H9 (cell line): ENCODE data around the gene FGD5. TPM values are rescaled to one million over a fixed set of nuclear protein-coding genes. Genes with fewer than 3 reads are reported as not detected.

ENCODE experiments used
- DNase-seq: peaks from one replicate; pipeline ENCODE4 v3.0.0-alpha.2; 2017
- H2AFZ ChIP-seq: one replicate; pipeline ENCODE4 v1.6.1; 2013; ENCODE audit warnings: mild to moderate bottlenecking, low read length, control low read depth, moderate library complexity
- H2AK5ac ChIP-seq: 2 replicates; pipeline ENCODE4 v1.6.1; 2013; ENCODE audit warnings: low read length, control low read depth, mixed read lengths; ENCODE audit not compliant: insufficient read length
- H2BK120ac ChIP-seq: one replicate; pipeline ENCODE4 v1.6.1; 2013; ENCODE audit warnings: low read depth, mild to moderate bottlenecking, low read length, control low read depth, inconsistent platforms; ENCODE audit not compliant: poor library complexity, severe bottlenecking
- H2BK12ac ChIP-seq: 2 replicates; pipeline ENCODE4 v1.6.1; 2013; ENCODE audit warnings: low read length, control low read depth, mixed read lengths, low read depth; ENCODE audit not compliant: insufficient read length
- H2BK15ac ChIP-seq: 2 replicates; pipeline ENCODE4 v1.6.1; 2013; ENCODE audit warnings: low read depth, low read length, control low read depth
- H2BK20ac ChIP-seq: one replicate; pipeline ENCODE4 v1.6.1; 2013; ENCODE audit warnings: low read depth, mild to moderate bottlenecking, low read length, control low read depth, inconsistent platforms; ENCODE audit not compliant: poor library complexity, severe bottlenecking
- H2BK5ac ChIP-seq: 2 replicates; pipeline ENCODE4 v1.6.1; 2013; ENCODE audit warnings: low read length, control low read depth, mixed read lengths; ENCODE audit not compliant: insufficient read length
- H3K14ac ChIP-seq: 2 replicates; pipeline ENCODE4 v1.6.1; 2013; ENCODE audit warnings: low read length, control low read depth; ENCODE audit not compliant: insufficient read depth
- H3K18ac ChIP-seq: 2 replicates; pipeline ENCODE4 v1.6.1; 2013; ENCODE audit warnings: low read depth, mild to moderate bottlenecking, mixed read lengths, low read length, control low read depth; ENCODE audit not compliant: insufficient read length
- H3K23ac ChIP-seq: 2 replicates; pipeline ENCODE4 v1.6.1; 2013; ENCODE audit warnings: low read length, control low read depth, mixed read lengths, low read depth; ENCODE audit not compliant: insufficient read length
- H3K23me2 ChIP-seq: 2 replicates; pipeline ENCODE4 v1.6.1; 2013; ENCODE audit warnings: low read depth, mild to moderate bottlenecking, mixed read lengths, low read length, control low read depth; ENCODE audit not compliant: insufficient read length, poor library complexity, severe bottlenecking
- H3K27ac ChIP-seq: 2 replicates; pipeline ENCODE4 v1.5.1; 2013; ENCODE audit warnings: low read length, control low read depth, mixed read lengths, low read depth; ENCODE audit not compliant: insufficient read length
- H3K27me3 ChIP-seq: 2 replicates; pipeline ENCODE4 v1.6.1; 2013; ENCODE audit warnings: low read length, control low read depth, inconsistent platforms; ENCODE audit not compliant: insufficient read depth
- H3K4ac ChIP-seq: 2 replicates; pipeline ENCODE4 v1.6.1; 2013; ENCODE audit warnings: low read depth, mild to moderate bottlenecking, control low read depth, inconsistent platforms, low read length, moderate library complexity
- H3K4me1 ChIP-seq: 2 replicates; pipeline ENCODE4 v1.6.1; 2013; ENCODE audit warnings: low read length, control low read depth, inconsistent platforms; ENCODE audit not compliant: insufficient read depth
- H3K4me2 ChIP-seq: 2 replicates; pipeline ENCODE4 v1.6.1; 2013; ENCODE audit warnings: low read length, control low read depth, mixed read lengths; ENCODE audit not compliant: insufficient read length, insufficient read depth
- H3K56ac ChIP-seq: 2 replicates; pipeline ENCODE4 v1.6.1; 2013; ENCODE audit warnings: low read depth, mild to moderate bottlenecking, mixed read lengths, low read length, control low read depth; ENCODE audit not compliant: insufficient read length
- H3K79me1 ChIP-seq: 2 replicates; pipeline ENCODE4 v1.6.1; 2013; ENCODE audit warnings: low read depth, mild to moderate bottlenecking, moderate library complexity, low read length, control low read depth, inconsistent platforms; ENCODE audit not compliant: insufficient read depth, poor library complexity, severe bottlenecking
- H3K79me2 ChIP-seq: 2 replicates; pipeline ENCODE4 v1.6.1; 2013; ENCODE audit warnings: low read length, control low read depth, inconsistent platforms; ENCODE audit not compliant: insufficient read depth
- H3K9ac ChIP-seq: 2 replicates; pipeline ENCODE4 v1.6.1; 2013; ENCODE audit warnings: low read length, control low read depth, mixed read lengths; ENCODE audit not compliant: insufficient read length; ENCODE audit errors: extremely low read depth
- H3K9me3 ChIP-seq: one replicate; pipeline ENCODE4 v1.6.1; 2013; ENCODE audit warnings: low read depth, low read length, inconsistent platforms; ENCODE audit not compliant: control insufficient read depth
- H3T11ph ChIP-seq: one replicate; pipeline ENCODE4 v1.6.1; 2013; ENCODE audit warnings: mild to moderate bottlenecking, low read length, control low read depth, inconsistent platforms
- H4K20me1 ChIP-seq: one replicate; pipeline ENCODE4 v1.6.1; 2013; ENCODE audit not compliant: control insufficient read depth, insufficient read length, insufficient read depth
- H4K5ac ChIP-seq: 2 replicates; pipeline ENCODE4 v1.6.1; 2013; ENCODE audit warnings: low read depth, mild to moderate bottlenecking, mixed read lengths, low read length, control low read depth; ENCODE audit not compliant: insufficient read length
- H4K8ac ChIP-seq: replicated peaks from 2 replicates; pipeline ENCODE4 v1.6.1; 2013; ENCODE audit warnings: low read length, control low read depth, mixed read lengths, low read depth; ENCODE audit not compliant: insufficient read length
- H4K91ac ChIP-seq: 2 replicates; pipeline ENCODE4 v1.6.1; 2013; ENCODE audit warnings: low read depth, mild to moderate bottlenecking, moderate library complexity, mixed read lengths, low read length, control low read depth; ENCODE audit not compliant: insufficient read length
- H3K27ac Mint-ChIP-seq, 3 experiments: 2 replicates in 2 of 3; 3 replicates in 1 of 3; pipeline ENCODE4 v1.8.0; 2020 to 2021; ENCODE audit warnings: mixed read lengths in 3 of 3, mild to moderate bottlenecking in 1 of 3, moderate library complexity in 1 of 3
- H3K27me3 Mint-ChIP-seq: 2 replicates; pipeline ENCODE4 v1.8.0; 2021; ENCODE audit warnings: low read depth, mild to moderate bottlenecking, moderate library complexity, mixed read lengths
- H3K36me3 Mint-ChIP-seq, 3 experiments: 2 replicates in 2 of 3; 3 replicates in 1 of 3; pipeline ENCODE4 v1.8.0; 2020 to 2021; ENCODE audit warnings: low read depth in 3 of 3, mixed read lengths in 3 of 3; ENCODE audit not compliant: insufficient read depth in 1 of 3
- H3K4me1 Mint-ChIP-seq, 2 experiments: 2 replicates each; pipeline ENCODE4 v1.8.0; 2020; ENCODE audit warnings: mixed read lengths in 2 of 2
- H3K4me3 Mint-ChIP-seq, 2 experiments: 2 replicates in 1 of 2; 3 replicates in 1 of 2; pipeline ENCODE4 v1.8.0; 2020 to 2021; ENCODE audit warnings: mild to moderate bottlenecking in 2 of 2, mixed read lengths in 2 of 2, moderate library complexity in 1 of 2
- H3K9me3 Mint-ChIP-seq, 2 experiments: 2 replicates in 1 of 2; 3 replicates in 1 of 2; pipeline ENCODE4 v1.8.0; 2020; ENCODE audit warnings: mild to moderate bottlenecking in 2 of 2, mixed read lengths in 2 of 2, moderate library complexity in 1 of 2
- WGBS: extraction: QIAGEN DNeasy Blood & Tissue Kit; methylation state at CpG from one replicate; pipeline ENCODE4 v1.1.7; 2013; ENCODE audit warnings: missing lambda C conversion rate, low lambda C conversion rate, mixed read lengths; ENCODE audit not compliant: insufficient read length; ENCODE audit errors: extremely low coverage; 5-methylcytosine and 5-hydroxymethylcytosine counted together
- total RNA-seq: library from RNA; stranded (reverse); gene quantifications from 2 replicates; pipeline ENCODE4 v1.2.1, GENCODE V29; 2021
- TF ChIP-seq, protein P1 (sequence below): fragments of 200-600 bp; sonication (generic); conservative IDR thresholded peaks from 3 replicates; pipeline ENCODE4 v1.8.0; 2021; ENCODE audit warnings: antibody characterized with exemption, mild to moderate bottlenecking

The FGD5 gene
- total RNA-seq, 1 experiment from 2014 or later: 7.8 TPM

DNA sequence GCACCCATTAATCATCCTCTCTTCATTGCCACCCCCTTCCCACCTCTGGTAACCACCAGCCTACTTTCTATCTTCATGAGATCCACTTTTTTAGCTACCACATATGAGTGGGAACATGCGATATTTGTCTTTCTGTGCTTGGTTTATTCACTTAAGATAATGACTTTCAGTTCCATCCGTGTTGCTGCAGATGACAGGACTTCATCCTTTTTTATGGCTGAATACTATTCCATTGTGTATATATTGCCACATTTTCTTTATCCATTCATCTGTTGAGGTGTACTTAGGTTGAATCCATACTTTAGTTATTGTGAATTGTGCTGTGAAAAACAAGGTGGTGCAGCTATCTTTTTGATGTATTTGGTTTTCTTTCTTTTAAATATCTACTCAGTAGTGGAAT, 75.3 kb downstream of the FGD5 start:
- H3K23me2 ChIP-seq: no peaks in the 10 kb centered on the region
- no peak overlapping the region for H2BK120ac ChIP-seq
- no peak overlapping the region for H3T11ph ChIP-seq
- TF ChIP-seq, protein P1, sequence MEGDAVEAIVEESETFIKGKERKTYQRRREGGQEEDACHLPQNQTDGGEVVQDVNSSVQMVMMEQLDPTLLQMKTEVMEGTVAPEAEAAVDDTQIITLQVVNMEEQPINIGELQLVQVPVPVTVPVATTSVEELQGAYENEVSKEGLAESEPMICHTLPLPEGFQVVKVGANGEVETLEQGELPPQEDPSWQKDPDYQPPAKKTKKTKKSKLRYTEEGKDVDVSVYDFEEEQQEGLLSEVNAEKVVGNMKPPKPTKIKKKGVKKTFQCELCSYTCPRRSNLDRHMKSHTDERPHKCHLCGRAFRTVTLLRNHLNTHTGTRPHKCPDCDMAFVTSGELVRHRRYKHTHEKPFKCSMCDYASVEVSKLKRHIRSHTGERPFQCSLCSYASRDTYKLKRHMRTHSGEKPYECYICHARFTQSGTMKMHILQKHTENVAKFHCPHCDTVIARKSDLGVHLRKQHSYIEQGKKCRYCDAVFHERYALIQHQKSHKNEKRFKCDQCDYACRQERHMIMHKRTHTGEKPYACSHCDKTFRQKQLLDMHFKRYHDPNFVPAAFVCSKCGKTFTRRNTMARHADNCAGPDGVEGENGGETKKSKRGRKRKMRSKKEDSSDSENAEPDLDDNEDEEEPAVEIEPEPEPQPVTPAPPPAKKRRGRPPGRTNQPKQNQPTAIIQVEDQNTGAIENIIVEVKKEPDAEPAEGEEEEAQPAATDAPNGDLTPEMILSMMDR: no peak
- H3K4me1 Mint-ChIP-seq: peaks cover 9 to 14% of the 10 kb centered on the region in 2 experiments
- H3K9me3 ChIP-seq: no peaks in the 10 kb centered on the region
- no peak overlapping the region for H2BK20ac ChIP-seq
- H3K9me3 Mint-ChIP-seq: no peaks in the 10 kb centered on the region
- H3K14ac ChIP-seq: no peak overlapping the region
- H3K9ac ChIP-seq: no peak overlapping the region
- DNase-seq: no peak
- H4K8ac ChIP-seq: no peak overlapping the region
- no peak overlapping the region for H2AK5ac ChIP-seq
- H3K4me2 ChIP-seq: no peak overlapping the region
- H3K79me2 ChIP-seq: no peaks in the 10 kb centered on the region
- H2AFZ ChIP-seq: no peak overlapping the region
- no peak overlapping the region for H3K4ac ChIP-seq
- no peak overlapping the region for H3K4me3 Mint-ChIP-seq
- no peak overlapping the region for H2BK5ac ChIP-seq
- H3K36me3 Mint-ChIP-seq: peaks cover 0 to 3% (median 0%) of the 10 kb centered on the region in 3 experiments; a peak in 3 of 7 replicates
- H3K27ac Mint-ChIP-seq: no peak overlapping the region
- H3K27ac ChIP-seq: no peak overlapping the region
- H4K20me1 ChIP-seq: no peaks in the 10 kb centered on the region
- WGBS: no CpG with 5 or more reads among the region's 2 CpGs
- no peaks in the 10 kb centered on the region for H3K27me3 ChIP-seq
- H4K91ac ChIP-seq: no peak overlapping the region
- H3K56ac ChIP-seq: no peak overlapping the region
- no peak overlapping the region for H3K18ac ChIP-seq
- H3K27me3 Mint-ChIP-seq: peaks cover 6% of the 10 kb centered on the region
- H2BK12ac ChIP-seq: no peak overlapping the region
- no peaks in the 10 kb centered on the region; the same call in 1 of the 2 replicates for H3K4me1 ChIP-seq
- H3K23ac ChIP-seq: no peak overlapping the region
- no peaks in the 10 kb centered on the region for H3K79me1 ChIP-seq
- no peak overlapping the region for H4K5ac ChIP-seq
- H2BK15ac ChIP-seq: no peak overlapping the region
